ENCODE data around the gene NDUFB8. TPM values are rescaled to one million over a fixed set of nuclear protein-coding genes. Genes with fewer than 3 reads are reported as not detected.

NDUFB8 gene
- total RNA-seq, 1 experiment from 2014 or later = 399 TPM

- H4K20me1 ChIP-seq (ENCODE audit: low read length) = no peaks in the 10 kb centered on the region
- H3K9me3 ChIP-seq (ENCODE audit: low read length) = no peaks in the 10 kb centered on the region
- H3K27me3 ChIP-seq (ENCODE audit: low read length) = no peaks in the 10 kb centered on the region
- ChIA-PET CTCF (no interaction called here), POLR2A (ENCODE audit: unreplicated experiment) (no interaction called here)
- H3K9ac ChIP-seq (ENCODE audit: low read length) = no peak overlapping the region
- intact Hi-C loops (cut with micrococcal nuclease) = no loop called here
- no peaks in the 10 kb centered on the region for H3F3A ChIP-seq (ENCODE audit: low read length, unreplicated experiment)
- no peaks in the 10 kb centered on the region for H3K9me2 ChIP-seq (replicated peaks; ENCODE audit: low read length)
- H3K4me3 ChIP-seq (ENCODE audit: low read length) = no peak overlapping the region
- no peaks in the 10 kb centered on the region for H3K36me3 ChIP-seq (ENCODE audit: low read depth, low read length)
- no peak for TF ChIP-seq EZH2 (IDR thresholded peaks at IDR 0.05; ENCODE audit: low read length, unreplicated experiment)
- TF ChIP-seq EZH2phosphoT487 (IDR thresholded peaks at IDR 0.05; ENCODE audit: borderline replicate concordance, low read length) = no peak
- no peak for TF ChIP-seq CTCF (conservative IDR thresholded peaks at IDR 0.05; ENCODE audit: low read depth, low read length)
- no peak overlapping the region for H3K4me2 ChIP-seq (ENCODE audit: low read length)
- no peak overlapping the region for H2AFZ ChIP-seq (ENCODE audit: low read length)
- no TSS peak for BruUV-seq (replicated peaks)
- H3K4me1 ChIP-seq (ENCODE audit: insufficient read depth, low read length) = no peaks in the 10 kb centered on the region
- ATAC-seq (no peak), DNase-seq (no peak)
- H3K27ac ChIP-seq (ENCODE audit: low read length) = no peak overlapping the region
- H3K79me2 ChIP-seq (ENCODE audit: low read length) = no peaks in the 10 kb centered on the region
Observed at GRCh38 chr10:100496567-100496966, 33.1 kb downstream of the NDUFB8 start.

- Histone ChIP-seq H3K4me3 (ENCODE audit: low read length) (no peak overlapping the region), H3K27me3 (ENCODE audit: low read length) (no peaks in the 10 kb centered on the region), H2AFZ (ENCODE audit: low read length) (no peak overlapping the region), H3K9me2 (replicated peaks; ENCODE audit: low read length) (no peaks in the 10 kb centered on the region), H3K9me3 (ENCODE audit: low read length) (no peaks in the 10 kb centered on the region), H3K4me2 (ENCODE audit: low read length) (no peak overlapping the region), H3K36me3 (ENCODE audit: low read depth, low read length) (no peaks in the 10 kb centered on the region), H3K27ac (ENCODE audit: low read length) (no peak overlapping the region), H4K20me1 (ENCODE audit: low read length) (no peaks in the 10 kb centered on the region), H3F3A (ENCODE audit: low read length, unreplicated experiment) (no peaks in the 10 kb centered on the region), H3K79me2 (ENCODE audit: low read length) (no peaks in the 10 kb centered on the region), H3K9ac (ENCODE audit: low read length) (no peak overlapping the region), H3K4me1 (ENCODE audit: insufficient read depth, low read length) (no peaks in the 10 kb centered on the region)
- ATAC-seq (no peak), DNase-seq (no peak)
- BruUV-seq (replicated peaks) = no TSS peak
- TF ChIP-seq EZH2 (IDR thresholded peaks at IDR 0.05; ENCODE audit: low read length, unreplicated experiment) = no peak
- no peak for TF ChIP-seq EZH2phosphoT487 (IDR thresholded peaks at IDR 0.05; ENCODE audit: borderline replicate concordance, low read length)
- no peak for TF ChIP-seq CTCF (conservative IDR thresholded peaks at IDR 0.05; ENCODE audit: low read depth, low read length)
- ChIA-PET CTCF (no interaction called here), POLR2A (ENCODE audit: unreplicated experiment) (no interaction called here)
- intact Hi-C loops (cut with micrococcal nuclease) = no loop called here
Observed at GRCh38 chr10:100490531-100490930, 39.1 kb downstream of the NDUFB8 start.

DNA sequence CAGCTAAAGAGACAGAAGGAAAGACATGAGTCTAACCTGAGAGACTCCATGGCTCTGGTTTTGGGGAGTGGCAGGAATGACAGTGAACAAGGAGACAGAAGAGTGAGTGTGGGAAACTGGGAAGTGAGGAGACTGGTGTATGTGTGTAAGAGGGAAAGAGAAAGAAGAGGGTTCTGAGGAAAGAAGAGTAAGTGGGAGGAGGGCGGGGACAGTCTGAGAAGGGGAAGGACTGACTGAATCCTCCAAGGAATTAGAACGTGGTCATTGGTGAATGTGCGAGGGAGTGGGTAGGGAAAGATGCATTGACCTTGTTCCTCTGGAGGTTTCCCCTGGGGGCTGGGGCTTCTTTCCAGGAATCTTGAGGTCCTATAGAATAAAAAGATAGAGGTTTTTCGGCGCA is 40.3 kb downstream of the NDUFB8 start:
- no TSS peak for BruUV-seq (replicated peaks)

More for the DNA sequence above, 40.3 kb downstream of the NDUFB8 start:
- intact Hi-C loops (cut with micrococcal nuclease) = no loop called here
- POLR2A ChIA-PET (ENCODE audit: unreplicated experiment) = no interaction called here
- Histone ChIP-seq H3K36me3 (ENCODE audit: low read depth, low read length) (no peaks in the 10 kb centered on the region), H3F3A (ENCODE audit: low read length, unreplicated experiment) (no peaks in the 10 kb centered on the region), H3K4me3 (ENCODE audit: low read length) (no peak overlapping the region), H3K9me2 (replicated peaks; ENCODE audit: low read length) (no peaks in the 10 kb centered on the region), H3K9me3 (ENCODE audit: low read length) (no peaks in the 10 kb centered on the region), H3K27me3 (ENCODE audit: low read length) (no peaks in the 10 kb centered on the region), H3K4me2 (ENCODE audit: low read length) (no peak overlapping the region), H4K20me1 (ENCODE audit: low read length) (no peaks in the 10 kb centered on the region), H3K27ac (ENCODE audit: low read length) (no peak overlapping the region), H3K4me1 (ENCODE audit: insufficient read depth, low read length) (no peaks in the 10 kb centered on the region), H3K9ac (ENCODE audit: low read length) (no peak overlapping the region), H2AFZ (ENCODE audit: low read length) (no peak overlapping the region), H3K79me2 (ENCODE audit: low read length) (no peaks in the 10 kb centered on the region)
- CTCF ChIA-PET = no interaction called here
- ATAC-seq (no peak), DNase-seq (no peak)
- TF ChIP-seq CTCF (conservative IDR thresholded peaks at IDR 0.05; ENCODE audit: low read depth, low read length) (no peak), EZH2phosphoT487 (IDR thresholded peaks at IDR 0.05; ENCODE audit: borderline replicate concordance, low read length) (no peak), EZH2 (IDR thresholded peaks at IDR 0.05; ENCODE audit: low read length, unreplicated experiment) (no peak)

Data from PC-3 (cell line).